Mononuclear cell (primary cell): ENCODE data around the gene FAM72C. TPM values are rescaled to one million over a fixed set of nuclear protein-coding genes. Genes with fewer than 3 reads are reported as not detected.
"Not testable (repeated sequence)": the region's sequence is repeated elsewhere in the genome, so short reads cannot be mapped to it uniquely, and the experiment has no call there.

Source experiments
- H3K27me3 ChIP-seq: 2 replicates; pipeline ENCODE4 v1.6.0; 2011; ENCODE audit warnings: low read length, control low read depth; ENCODE audit not compliant: insufficient read depth
- H3K4me1 ChIP-seq: 2 replicates; pipeline ENCODE4 v1.5.1; 2011; ENCODE audit warnings: mild to moderate bottlenecking, low read length, control low read depth; ENCODE audit not compliant: insufficient read depth
- H3K4me3 ChIP-seq: 2 replicates; pipeline ENCODE4 v1.5.1; 2011; ENCODE audit warnings: mild to moderate bottlenecking, low read length, moderate library complexity
- H3K9me3 ChIP-seq: 2 replicates; pipeline ENCODE4 v1.5.1; 2011; ENCODE audit warnings: low read depth, mild to moderate bottlenecking, control low read depth, low read length
- total RNA-seq: library from RNA; depleted of rRNA; stranded (reverse); fragments of >200 nt; gene quantifications from one replicate; pipeline ENCODE4 v1.2.3, GENCODE V29; 2012

FAM72C gene
- total RNA-seq = 0.10 TPM

DNA sequence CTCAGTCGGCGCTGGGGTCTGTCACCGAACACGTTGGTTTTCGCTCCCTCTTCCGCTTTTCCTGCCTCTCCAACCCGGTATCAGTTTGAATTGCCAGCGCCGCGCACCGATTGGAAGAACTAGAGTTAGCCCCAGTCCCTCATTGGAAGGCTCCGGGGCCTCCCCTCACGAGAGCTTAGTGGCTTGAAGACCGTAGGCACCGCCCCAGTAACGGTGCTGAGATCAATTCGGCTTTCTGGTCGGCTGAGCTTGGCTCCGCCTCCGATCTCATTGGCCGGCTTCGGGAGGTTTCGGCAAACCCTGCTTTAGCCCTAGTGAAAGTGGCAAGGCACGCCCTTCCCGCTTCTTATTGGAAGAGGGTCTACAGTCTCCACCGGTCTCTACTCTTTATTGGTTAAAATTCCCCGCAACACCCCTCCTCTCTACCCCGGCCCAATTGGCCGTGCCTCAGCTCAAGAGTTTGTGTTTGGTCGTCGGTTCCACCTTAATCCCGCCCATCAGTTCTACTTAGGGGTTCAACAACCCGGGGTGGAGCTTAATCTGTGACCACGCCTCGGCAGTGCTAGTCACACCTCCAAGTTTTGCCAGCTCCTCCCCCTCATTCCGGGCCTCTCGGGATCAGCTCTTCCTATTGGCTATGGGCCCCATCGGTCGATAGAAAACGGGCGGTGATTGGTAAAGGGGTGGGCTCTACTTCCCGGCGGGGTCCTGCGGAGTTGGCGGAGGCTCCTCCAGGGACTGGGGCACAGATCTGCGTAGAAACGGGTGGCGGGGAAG, at the start of gene FAM72C:
Gene FAM72C (minus strand): TSS at position 63 of the 777 bp plus-strand sequence. CDS start 845 bp downstream, outside the sequence.
- not testable (repeated sequence) for H3K4me1 ChIP-seq, H3K27me3 ChIP-seq, H3K4me3 ChIP-seq, H3K9me3 ChIP-seq

DNA sequence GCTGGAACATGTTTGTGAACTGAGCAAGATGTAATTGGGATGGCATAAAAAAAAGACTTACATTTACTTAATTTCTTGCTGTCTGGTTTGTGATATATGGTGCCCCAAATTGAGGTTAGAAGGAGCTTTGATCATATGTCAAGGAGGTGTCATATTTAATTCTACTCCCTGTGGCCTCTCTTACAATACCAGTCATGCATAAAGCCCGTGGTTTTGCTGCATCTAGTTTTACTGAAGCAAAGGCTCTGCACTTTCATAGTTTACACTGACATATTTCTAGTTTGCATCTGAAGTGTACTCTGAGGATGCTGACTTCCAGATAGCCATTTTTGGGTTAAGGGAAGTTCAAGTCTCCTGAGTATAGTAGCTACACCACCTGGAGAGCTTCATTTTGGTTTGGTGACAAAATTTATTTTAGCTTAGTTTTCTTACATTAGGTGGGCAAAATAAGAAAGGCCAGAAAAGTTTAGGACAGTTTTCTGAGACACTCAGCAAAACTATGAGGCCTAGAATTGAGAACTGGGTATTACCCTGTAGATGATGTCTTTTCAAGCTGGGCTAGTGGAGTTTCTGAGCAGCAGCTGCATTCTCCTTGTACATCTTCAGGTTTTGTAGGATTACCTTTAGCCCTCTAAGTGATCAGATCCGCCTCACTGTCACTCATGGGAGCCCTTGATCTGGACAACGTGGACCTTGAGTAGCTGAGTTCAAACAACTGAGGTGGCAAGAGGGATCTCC, 48.4 kb upstream of the FAM72C start:
- H3K4me1 ChIP-seq, H3K4me3 ChIP-seq, H3K27me3 ChIP-seq, H3K9me3 ChIP-seq: not testable (repeated sequence)

DNA sequence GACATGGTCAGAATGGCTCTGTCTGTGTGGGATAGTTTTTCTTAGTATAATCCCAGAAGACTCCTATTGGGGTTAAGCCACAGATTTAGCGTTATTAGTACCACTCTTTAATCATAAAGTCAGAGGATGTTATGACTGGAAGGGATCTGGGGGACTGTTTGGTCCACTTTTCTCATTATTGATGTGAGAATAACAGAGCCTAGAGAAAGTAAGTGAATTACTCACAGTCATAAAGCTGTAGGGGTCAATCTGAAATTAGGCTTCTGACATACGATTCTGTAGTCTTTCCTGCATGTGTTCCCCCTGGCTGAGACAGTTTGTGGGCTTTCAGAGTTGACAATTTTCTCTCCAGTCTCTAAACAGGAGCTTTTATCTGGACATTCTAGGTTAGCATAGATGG, 47.3 kb upstream of the FAM72C start:
- H3K9me3 ChIP-seq, H3K4me3 ChIP-seq, H3K27me3 ChIP-seq, H3K4me1 ChIP-seq: not testable (repeated sequence)

DNA sequence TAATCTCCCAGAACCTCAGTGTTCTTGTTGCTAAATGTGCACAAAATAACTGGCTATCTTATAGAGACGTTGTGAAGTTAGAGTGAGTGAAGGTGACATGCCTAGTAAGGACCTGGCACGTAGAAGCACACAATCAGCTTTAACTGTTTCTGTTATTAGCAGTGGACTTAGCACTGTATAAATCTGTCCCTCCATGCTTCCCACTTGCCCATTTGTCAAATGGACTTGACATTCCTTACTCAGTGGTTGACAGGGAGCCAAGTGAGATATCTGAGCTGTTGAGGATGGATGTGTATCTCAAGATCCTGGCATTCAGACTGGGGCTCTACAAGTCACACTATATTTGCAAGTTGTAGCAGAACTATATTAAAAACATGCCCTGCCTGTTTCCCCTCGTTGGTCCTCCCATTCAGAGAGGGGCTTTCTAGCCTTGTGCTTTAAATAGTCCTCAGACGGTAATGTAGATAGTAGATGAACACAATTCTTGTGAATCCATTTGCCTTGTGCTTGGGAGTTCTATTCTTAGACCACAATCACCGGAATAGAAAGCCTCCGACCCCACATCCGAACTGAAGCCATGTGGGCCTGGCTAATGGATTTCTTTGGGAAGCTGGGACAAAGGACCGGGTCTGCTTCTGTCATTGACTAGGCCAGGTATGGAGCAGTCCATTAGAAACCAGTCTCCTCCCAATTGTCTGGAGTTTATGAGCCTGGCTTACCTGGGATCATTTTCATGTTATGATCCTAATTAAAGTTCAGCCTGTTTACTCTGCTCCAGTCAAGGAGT, 43.6 kb upstream of the FAM72C start:
- not testable (repeated sequence) for H3K9me3 ChIP-seq, H3K27me3 ChIP-seq, H3K4me1 ChIP-seq, H3K4me3 ChIP-seq

DNA sequence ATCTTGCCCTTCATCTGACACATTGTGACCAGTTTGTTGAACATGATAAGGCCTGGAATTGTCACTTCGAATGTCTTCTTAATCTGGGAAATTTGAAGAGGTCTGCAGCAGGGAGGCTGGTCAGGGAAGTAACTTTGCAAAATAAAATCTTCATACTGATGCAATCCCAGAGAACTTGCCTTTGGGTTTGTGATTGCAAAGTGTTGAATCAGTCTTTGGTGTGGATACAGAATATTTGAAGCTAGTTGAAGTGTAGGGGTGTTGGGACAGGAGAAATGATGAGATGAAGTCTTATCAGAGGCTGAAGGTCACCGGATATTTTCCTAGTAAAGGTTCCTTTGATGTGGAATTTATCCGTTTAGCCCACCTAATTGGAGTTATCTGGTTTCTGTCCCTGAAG, 42.7 kb upstream of the FAM72C start:
- not testable (repeated sequence) for H3K4me3 ChIP-seq

DNA sequence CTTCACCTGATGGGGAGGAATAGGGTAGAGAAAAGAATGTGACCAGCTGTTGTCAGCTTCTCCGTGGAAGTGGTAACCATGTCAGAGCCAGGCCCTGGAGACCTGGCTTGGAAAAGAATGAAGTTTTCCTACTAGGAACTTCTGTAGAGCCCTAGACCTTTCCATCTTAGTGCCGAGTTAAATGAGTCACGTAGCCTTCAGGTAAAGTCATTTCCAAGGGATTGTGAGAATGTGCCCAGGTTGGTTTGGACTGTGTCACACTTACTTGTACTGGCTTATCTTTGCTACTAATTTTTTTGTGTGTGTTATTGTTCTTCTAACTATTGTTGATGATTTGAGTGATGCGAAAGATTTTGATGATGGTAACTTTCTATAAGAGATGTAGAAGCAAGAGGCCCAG, 42.3 kb upstream of the FAM72C start:
- H3K9me3 ChIP-seq, H3K27me3 ChIP-seq, H3K4me3 ChIP-seq, H3K4me1 ChIP-seq: not testable (repeated sequence)

More for the DNA sequence above, 42.7 kb upstream of the FAM72C start:
- H3K9me3 ChIP-seq, H3K27me3 ChIP-seq, H3K4me1 ChIP-seq: not testable (repeated sequence)

DNA sequence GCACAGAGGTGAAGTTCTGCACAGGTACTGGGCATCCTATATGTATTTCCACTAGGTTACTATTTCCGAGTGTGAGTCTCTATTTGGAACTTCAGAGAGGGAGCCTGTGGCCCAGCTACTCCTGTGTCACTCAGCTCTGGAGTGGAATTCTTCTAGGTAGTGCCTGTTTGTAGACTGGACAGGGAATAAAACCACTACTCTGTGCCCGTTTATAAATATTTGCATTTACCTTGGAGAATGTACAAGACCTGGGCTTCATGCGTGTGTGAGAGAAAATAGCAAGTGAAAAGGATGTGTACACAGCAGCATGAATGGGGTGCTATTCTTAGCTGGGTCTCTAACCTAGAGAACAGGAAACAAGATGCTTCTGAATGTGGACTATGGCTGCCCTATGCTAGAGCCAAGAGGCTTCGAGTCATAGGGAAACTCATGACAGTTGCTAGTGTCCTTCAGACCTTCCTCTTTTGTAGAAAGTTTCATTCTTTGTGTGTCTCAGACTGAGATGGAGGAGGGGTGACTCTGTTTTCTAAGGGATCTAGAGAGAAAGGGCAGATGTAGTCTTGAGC, 40.5 kb upstream of the FAM72C start:
- not testable (repeated sequence) for H3K4me3 ChIP-seq, H3K4me1 ChIP-seq, H3K27me3 ChIP-seq, H3K9me3 ChIP-seq

DNA sequence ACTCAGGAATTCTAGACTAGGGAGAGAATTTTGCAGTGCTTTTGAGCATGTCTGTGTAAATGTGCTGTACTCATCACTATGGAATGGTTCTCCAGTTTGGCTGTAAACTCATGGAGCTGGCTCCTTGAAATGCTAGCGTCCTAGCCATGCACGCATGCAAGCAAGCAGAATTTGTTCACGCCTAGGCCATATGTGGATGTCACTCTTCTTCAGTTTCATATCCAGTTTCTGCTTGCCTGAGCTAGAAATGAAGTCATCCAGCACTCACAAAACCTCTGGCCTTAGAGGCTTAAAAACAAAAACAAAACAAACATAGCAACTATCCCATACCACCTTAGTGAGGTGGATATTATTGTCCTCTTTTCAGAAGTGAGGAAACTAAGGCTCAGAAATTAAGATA, 37.6 kb upstream of the FAM72C start:
- not testable (repeated sequence) for H3K4me1 ChIP-seq, H3K27me3 ChIP-seq, H3K9me3 ChIP-seq, H3K4me3 ChIP-seq

DNA sequence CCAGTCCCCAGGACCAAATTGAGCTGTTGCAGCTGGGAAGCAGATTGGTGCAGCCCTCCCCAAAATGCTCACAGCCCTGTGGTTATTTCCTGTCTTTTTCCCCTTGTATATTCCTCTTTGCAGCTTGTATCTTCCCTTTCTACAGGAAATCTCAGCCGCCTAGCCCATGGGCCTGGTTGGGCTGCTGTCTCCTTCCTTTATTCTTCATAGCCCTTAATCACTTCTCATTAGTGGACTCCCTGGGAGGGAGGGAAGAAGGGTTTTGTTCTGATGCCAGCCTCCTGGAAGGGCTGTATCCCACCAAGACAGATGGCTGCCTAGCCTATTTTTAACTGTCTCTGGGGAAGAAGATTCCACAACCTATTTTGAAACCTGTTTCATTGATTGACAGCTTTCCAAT, 32.5 kb upstream of the FAM72C start:
- H3K4me1 ChIP-seq, H3K4me3 ChIP-seq, H3K27me3 ChIP-seq, H3K9me3 ChIP-seq: not testable (repeated sequence)

DNA sequence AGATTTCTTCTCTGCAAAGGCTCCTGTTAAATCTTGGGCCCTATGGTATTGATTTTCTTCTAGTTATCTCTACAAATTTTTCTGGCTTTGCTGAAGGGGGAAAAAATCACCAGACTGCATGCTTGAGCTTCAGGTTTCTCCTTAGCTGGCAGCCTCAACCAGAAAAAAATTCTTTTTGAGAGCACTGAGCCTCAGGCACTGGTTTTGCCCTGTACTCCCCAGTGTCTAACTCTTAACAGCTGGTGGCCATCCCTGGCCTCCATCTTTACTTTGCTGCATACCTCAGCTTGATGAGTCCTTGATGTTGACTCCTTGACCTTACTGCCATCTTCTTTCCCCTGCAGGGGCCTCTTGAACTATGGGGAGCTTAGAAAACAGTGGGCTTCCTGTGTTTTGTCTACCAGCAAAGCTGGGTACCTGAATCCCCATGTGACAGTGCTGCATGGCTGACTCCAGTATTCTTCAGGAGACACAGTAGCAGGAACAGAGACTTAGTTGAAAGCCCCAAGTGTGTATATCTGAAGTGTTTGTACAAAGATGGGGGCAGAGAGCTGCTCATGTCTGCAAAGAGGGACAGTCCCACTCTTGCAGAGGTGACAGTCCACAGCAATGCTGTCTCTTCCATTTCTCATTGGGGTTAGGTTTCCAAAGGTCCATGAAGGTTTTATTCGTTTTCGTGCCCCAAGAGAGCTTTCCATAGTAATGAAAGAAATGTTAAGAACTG, 31.7 kb upstream of the FAM72C start:
- H3K27me3 ChIP-seq, H3K4me3 ChIP-seq, H3K9me3 ChIP-seq: not testable (repeated sequence)

DNA sequence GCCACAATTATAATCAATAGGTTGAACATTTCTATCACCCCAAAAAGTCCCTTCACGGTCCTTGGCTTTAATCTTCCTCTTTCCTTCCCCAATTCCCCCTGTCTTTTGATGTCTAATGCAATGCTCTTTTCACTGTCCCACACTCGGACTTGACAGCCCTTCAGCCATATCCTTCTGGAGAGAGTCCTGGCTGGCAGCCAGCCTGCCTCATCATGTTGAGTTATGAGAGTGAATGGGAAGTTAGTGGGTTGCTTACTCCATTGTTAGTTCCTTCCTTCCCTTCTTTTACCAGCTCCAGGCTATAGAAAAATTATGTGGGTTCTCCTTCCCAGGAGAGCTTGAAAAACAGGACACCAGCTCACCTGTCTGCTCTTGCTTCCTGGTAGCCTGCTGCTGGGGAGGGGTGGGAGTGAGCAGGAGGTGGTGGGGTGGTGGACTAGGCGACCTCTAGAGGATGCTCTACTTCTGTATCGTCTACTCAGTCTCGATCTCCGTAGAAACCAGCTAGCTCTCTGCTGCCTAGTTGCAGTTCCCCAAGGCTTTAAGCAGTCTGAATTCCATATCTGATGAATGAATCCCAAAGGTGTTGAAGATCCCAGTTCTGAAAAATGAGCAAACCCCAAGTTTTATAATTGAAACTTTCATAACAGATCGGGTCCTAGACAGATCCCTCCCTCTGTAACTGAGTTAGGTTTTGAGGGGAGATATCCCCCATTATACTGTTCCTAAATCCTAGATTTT, 30.5 kb upstream of the FAM72C start:
- not testable (repeated sequence) for H3K4me1 ChIP-seq, H3K27me3 ChIP-seq, H3K4me3 ChIP-seq, H3K9me3 ChIP-seq

More for the DNA sequence above, 31.7 kb upstream of the FAM72C start:
- not testable (repeated sequence) for H3K4me1 ChIP-seq

DNA sequence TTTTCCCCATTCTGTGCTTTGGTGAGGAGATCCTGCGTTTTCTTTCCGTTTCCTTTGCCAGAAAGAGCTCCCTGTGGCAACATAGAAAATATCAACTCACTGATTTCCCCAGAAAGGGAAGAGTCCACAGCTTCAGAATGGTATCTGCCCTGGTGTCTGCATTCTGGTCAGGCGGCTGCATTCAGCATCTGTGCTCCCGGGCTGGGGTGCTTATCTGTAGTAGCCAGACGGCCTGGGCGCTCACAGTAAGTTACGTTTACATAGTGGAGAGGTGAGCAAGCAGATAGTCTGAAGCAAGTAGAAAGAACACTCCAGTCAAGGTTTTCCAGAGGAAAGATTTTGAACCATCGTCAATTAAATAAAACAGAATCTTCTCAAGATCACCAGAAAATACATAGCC, 29.3 kb upstream of the FAM72C start:
- not testable (repeated sequence) for H3K4me1 ChIP-seq, H3K9me3 ChIP-seq, H3K27me3 ChIP-seq, H3K4me3 ChIP-seq

DNA sequence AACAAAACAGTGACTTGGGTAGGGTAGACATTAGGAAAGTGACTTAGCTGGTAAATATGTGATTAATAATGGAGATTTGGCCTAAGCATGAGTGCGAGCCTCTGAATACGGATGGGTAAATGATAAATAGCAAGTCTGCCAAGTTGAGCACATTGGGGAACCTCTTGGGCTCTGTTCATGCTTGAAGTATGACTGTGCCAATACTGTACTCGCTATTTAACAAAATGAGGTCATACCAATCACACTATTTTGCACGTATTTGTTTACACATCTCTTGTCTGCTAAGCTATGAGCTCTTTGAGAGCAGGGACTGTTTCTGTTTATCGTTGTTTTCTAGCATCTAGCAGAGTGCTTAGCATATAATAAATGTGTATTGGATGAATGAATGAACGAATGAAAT, 24.2 kb upstream of the FAM72C start:
- not testable (repeated sequence) for H3K4me1 ChIP-seq, H3K4me3 ChIP-seq, H3K9me3 ChIP-seq, H3K27me3 ChIP-seq

DNA sequence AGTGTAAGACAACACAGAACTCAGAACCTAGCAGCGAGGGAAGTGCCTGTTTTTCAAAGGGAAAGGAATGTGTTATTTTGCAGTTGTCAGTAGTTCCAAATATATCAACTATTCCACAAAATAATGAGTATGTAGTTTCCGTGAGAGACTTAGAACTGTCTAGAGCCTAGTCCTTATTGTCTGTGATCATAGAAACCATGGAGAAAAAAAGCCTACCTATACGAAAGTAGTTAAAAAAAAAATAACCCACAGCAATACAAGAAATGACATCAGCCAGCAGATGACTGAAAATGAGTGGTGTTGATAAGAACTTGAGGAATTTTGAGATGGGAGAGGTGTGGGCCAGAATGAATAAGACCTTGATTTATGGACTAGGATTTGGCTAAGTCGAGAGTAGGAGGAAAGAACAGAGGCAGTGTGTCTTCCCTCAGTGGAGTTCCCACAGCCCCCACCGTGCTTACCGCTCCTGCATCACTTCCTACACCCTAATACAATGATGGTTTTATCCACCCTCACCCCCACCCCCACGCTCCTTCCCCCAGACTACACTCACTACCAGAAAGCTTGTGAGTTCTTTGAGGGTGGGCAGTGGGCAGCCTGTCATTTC, 21.6 kb upstream of the FAM72C start:
- H3K27me3 ChIP-seq, H3K4me1 ChIP-seq, H3K4me3 ChIP-seq, H3K9me3 ChIP-seq: not testable (repeated sequence)
